Duodenal mucosa (tissue), 2 donors: ENCODE measurements around the gene ZCCHC24.

Experiments used
- H3K27ac ChIP-seq: one replicate; pipeline ENCODE4 v1.7.0; 2013; ENCODE audit warnings: low read depth, low read length
- H3K27me3 ChIP-seq, 2 donors: one replicate each; pipeline ENCODE4 v1.7.0; 2013; ENCODE audit warnings: low read length in 2 of 2, control low read depth in 1 of 2; ENCODE audit not compliant: insufficient read depth in 2 of 2, control insufficient read depth in 1 of 2
- H3K36me3 ChIP-seq, 2 donors: one replicate each; pipeline ENCODE4 v1.7.0; 2013; ENCODE audit warnings: low read length in 2 of 2, control low read depth in 1 of 2; ENCODE audit not compliant: insufficient read depth in 2 of 2, control insufficient read depth in 1 of 2
- H3K4me1 ChIP-seq, 2 donors: one replicate each; pipeline ENCODE4 v1.7.0; 2013; ENCODE audit warnings: low read length in 2 of 2, control low read depth in 1 of 2; ENCODE audit not compliant: insufficient read depth in 2 of 2, control insufficient read depth in 1 of 2
- H3K4me3 ChIP-seq, 2 donors: one replicate each; pipeline ENCODE4 v1.7.0; 2013; ENCODE audit warnings: low read length in 2 of 2, low read depth in 1 of 2
- H3K9ac ChIP-seq, 2 donors: one replicate each; pipeline ENCODE4 v1.7.0; 2013; ENCODE audit warnings: low read length in 2 of 2, low read depth in 1 of 2
- H3K9me3 ChIP-seq, 2 donors: one replicate each; pipeline ENCODE4 v1.7.0; 2013; ENCODE audit warnings: low read length in 2 of 2, control low read depth in 1 of 2; ENCODE audit not compliant: control insufficient read depth in 1 of 2

ZCCHC24 gene

DNA sequence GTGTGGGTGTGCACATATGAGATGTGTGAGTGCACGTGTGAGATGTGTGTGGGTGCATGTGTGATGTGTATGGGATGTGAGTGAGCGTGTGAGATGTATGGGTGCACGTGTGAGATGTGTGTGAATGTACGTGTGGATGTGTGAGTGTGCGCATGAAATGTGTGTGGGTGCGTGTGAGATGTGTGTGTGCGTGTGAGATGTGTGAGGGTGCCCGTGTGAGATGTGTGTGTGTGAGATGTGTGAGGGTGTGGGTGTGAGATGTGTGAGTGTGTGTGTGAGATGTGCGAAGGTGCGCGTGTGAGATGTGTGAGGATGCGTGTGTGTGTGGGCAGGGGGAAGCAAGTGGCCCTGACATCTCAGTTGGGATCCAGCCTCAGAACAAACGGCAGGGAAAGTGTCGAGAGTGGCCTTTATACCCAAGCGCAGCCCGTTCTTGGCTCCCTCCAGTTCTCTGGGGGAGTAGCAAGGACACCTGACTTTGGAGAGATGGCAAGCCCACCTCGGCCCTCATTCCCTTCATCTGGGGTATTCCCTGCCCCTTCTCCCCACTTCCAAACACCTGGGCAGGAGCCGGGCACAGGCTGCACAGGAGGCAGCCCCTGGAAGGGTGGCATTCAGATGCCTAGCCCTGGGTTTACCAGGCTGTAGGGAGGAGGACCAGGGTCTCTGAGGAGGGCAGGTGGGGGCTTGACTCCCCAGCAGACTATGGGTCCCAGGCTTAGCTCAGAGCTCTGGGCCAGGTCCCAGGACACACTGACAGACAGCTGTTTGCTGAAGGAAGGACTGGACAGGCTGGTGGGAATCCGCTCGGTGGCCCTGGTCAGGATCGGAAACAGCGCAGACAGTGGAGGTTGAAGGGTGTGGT is 66.5 kb downstream of the ZCCHC24 start:
- H3K4me1 ChIP-seq, result peaks cover 8 to 25% of the 10 kb centered on the region in 2 donors
- no peaks in the 10 kb centered on the region for H3K9me3 ChIP-seq
- no peak overlapping the region for H3K27ac ChIP-seq
- no peaks in the 10 kb centered on the region for H3K36me3 ChIP-seq
- H3K27me3 ChIP-seq, result no peaks in the 10 kb centered on the region
- H3K9ac ChIP-seq, result no peak overlapping the region
- H3K4me3 ChIP-seq, result no peak overlapping the region

GRCh38 chr10:79378383-79378646 is 67.1 kb downstream of the ZCCHC24 start:
- Histone ChIP-seq H3K4me1 (peaks cover 8 to 25% of the 10 kb centered on the region in 2 donors), H3K9me3 (no peaks in the 10 kb centered on the region), H3K36me3 (no peaks in the 10 kb centered on the region), H3K4me3 (no peak overlapping the region), H3K9ac (no peak overlapping the region), H3K27me3 (no peaks in the 10 kb centered on the region), H3K27ac (no peak overlapping the region)

DNA sequence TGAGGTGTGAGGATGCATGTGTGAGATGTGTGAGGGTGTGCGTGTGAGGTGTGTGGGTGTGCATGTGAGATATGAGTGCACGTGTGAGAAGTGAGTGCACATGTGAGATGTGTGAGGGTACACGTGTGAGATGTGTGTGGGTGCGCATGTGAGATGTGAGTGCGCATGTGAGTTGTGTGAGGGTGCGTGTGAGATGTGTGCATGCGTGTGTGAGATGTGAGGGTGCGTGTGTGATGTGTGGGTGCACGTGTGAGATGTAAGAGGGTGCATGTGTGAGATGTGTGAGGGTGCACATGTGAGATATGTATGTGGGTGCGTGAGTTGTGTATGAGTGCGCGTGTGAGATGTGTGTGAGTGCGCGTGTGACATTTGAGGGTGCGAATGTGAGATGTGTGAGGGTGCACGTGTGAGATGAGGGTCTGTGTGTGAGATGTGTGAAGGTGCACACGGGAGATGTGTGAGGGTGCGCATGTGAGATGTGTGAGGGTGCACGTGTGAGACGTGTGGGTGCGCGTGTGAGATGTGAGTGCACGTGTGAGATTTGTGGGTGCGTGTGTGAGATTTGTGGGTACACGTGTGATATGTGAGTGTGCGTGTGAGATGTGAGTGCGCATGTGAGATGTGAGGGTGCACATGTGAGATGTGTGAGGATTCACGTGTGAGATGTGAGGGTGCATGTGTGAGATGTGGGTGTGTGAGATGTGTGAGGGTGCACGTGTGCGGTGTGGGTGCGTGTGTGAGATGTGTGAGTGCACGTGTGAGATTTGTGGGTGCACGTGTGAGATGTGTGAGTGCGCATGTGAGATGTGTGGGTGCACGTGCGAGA is 67.7 kb downstream of the ZCCHC24 start:
- H3K4me3 ChIP-seq, result no peak overlapping the region
- peaks cover 8 to 25% of the 10 kb centered on the region in 2 donors for H3K4me1 ChIP-seq
- H3K9me3 ChIP-seq, result no peaks in the 10 kb centered on the region
- H3K27me3 ChIP-seq, result no peaks in the 10 kb centered on the region
- no peaks in the 10 kb centered on the region for H3K36me3 ChIP-seq
- H3K9ac ChIP-seq, result no peak overlapping the region
- no peak overlapping the region for H3K27ac ChIP-seq

- peaks cover 8 to 20% of the 10 kb centered on the region in 2 donors for H3K4me1 ChIP-seq
Observed at GRCh38 chr10:79376751-79377556, 68.5 kb downstream of the ZCCHC24 start.

DNA sequence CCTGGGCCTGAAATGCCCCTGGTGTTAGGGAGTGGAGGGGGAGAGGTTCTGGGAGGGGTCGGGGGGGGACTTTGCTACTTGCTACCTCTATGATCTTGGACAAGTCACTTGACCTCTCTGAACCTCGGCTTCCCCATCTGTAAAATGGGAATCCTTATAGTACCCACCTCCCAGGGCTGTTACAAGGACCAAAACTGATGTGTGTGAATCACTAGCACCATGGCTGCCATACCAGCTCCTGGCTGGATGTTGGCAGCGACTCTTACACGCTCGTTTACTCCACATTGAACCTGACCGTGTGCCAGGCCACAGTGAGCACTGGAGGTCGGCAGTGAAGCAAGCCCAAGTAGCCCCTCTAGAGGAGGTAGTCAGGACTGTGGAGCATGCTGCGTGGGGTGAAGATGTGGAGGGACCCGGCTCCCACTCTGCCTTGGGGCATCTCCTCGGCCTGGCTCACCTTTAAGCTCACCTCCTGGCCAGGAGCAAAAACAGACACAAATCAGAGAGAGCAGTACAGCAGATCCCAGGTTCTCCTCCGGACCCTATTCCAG is 69.3 kb downstream of the ZCCHC24 start:
- H3K9me3 ChIP-seq, result no peaks in the 10 kb centered on the region
- H3K9ac ChIP-seq, result no peak overlapping the region
- H3K27ac ChIP-seq, result no peak overlapping the region
- no peaks in the 10 kb centered on the region for H3K27me3 ChIP-seq
- no peaks in the 10 kb centered on the region for H3K36me3 ChIP-seq
- no peak overlapping the region for H3K4me3 ChIP-seq
- peaks cover 8 to 19% of the 10 kb centered on the region in 2 donors for H3K4me1 ChIP-seq

More at GRCh38 chr10:79376751-79377556, 68.5 kb downstream of the ZCCHC24 start:
- Histone ChIP-seq H3K4me3 (no peak overlapping the region), H3K27me3 (no peaks in the 10 kb centered on the region), H3K36me3 (no peaks in the 10 kb centered on the region), H3K9ac (no peak overlapping the region), H3K27ac (no peak overlapping the region), H3K9me3 (no peaks in the 10 kb centered on the region)

- H3K4me3 ChIP-seq, result no peak overlapping the region
- H3K27me3 ChIP-seq, result no peaks in the 10 kb centered on the region
- H3K4me1 ChIP-seq, result peaks cover 8 to 13% of the 10 kb centered on the region in 2 donors
- no peak overlapping the region for H3K9ac ChIP-seq
- no peaks in the 10 kb centered on the region for H3K9me3 ChIP-seq
- H3K36me3 ChIP-seq, result no peaks in the 10 kb centered on the region
- H3K27ac ChIP-seq, result no peak overlapping the region
Observed at GRCh38 chr10:79375321-79376077, 69.9 kb downstream of the ZCCHC24 start.

DNA sequence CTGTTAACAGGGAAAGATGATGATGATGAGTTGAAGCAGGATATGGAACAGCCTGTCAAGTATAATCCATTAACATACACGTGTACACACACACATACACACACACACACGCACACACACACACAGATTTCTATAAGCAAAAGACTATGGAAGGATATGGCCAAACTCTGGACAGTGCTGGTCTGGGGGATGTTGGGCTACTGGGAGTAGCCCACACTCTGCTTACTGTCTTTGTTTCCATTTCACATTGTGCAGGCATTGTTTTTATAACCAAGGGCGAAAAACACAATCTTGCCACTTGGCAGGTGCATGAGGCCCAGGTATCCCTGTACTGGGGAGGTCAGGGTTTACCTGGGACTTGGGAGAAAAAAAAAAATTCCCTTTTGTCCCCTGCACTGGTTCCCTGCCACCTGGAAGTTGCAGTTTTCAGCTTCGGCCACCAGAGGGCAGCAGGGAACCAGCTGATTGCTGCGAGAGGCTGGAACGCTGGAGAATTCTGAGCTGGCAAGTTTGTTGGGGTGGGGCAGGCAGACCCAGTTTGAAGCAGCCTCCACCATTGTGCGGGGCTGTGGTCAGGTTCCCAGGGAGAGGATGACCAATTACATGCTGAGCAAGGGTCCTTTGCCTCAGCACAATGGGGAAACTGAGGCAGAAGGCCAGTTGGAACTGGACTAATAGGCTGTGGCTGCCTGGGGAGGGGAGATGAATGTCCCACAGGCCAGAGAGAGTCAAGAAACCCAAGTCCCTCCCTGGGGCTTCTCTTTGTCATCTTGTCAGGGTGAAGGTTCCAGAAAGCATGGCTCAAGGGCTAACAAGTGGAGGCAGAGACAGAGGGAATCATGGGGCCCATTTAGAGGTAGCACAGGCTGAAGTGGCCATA is 70.9 kb downstream of the ZCCHC24 start:
- Histone ChIP-seq H3K4me1 (peaks cover 0 to 3% of the 10 kb centered on the region in 2 donors), H3K9ac (no peak overlapping the region), H3K9me3 (peaks cover 0 to 2% of the 10 kb centered on the region in 2 donors), H3K27me3 (no peaks in the 10 kb centered on the region), H3K36me3 (no peaks in the 10 kb centered on the region), H3K4me3 (no peak overlapping the region), H3K27ac (no peak overlapping the region)

- H3K27me3 ChIP-seq, result no peaks in the 10 kb centered on the region
- no peak overlapping the region for H3K27ac ChIP-seq
- H3K36me3 ChIP-seq, result no peaks in the 10 kb centered on the region
- peaks cover 0 to 2% of the 10 kb centered on the region in 2 donors for H3K9me3 ChIP-seq
- no peaks in the 10 kb centered on the region for H3K4me1 ChIP-seq
- no peak overlapping the region for H3K4me3 ChIP-seq
- H3K9ac ChIP-seq, result no peak overlapping the region
Observed at GRCh38 chr10:79372871-79373270, 72.6 kb downstream of the ZCCHC24 start.
